GM12891 (cell line): Measurements from ENCODE around the gene MLST8.
"Not testable (repeated sequence)": the region's sequence is repeated elsewhere in the genome, so short reads cannot be mapped to it uniquely, and the experiment has no call there.

Source experiments
- DNase-seq: peaks from one replicate; pipeline ENCODE4 v3.0.0; 2011; ENCODE audit warnings: low spot score; ENCODE audit not compliant: insufficient read length
- FAIRE-seq: peaks from 2 replicates; lab custom pipeline; 2011; peaks lifted over from hg19 to GRCh38; lab: Jason Lieb, UNC
- PAX5 ChIP-seq: IDR thresholded peaks from 2 replicates; pipeline ENCODE4 v1.6.1; 2011; ENCODE audit warnings: low read length, moderate library complexity, mild to moderate bottlenecking; ENCODE audit not compliant: insufficient read depth, severe bottlenecking
- POLR2A ChIP-seq: IDR thresholded peaks from 2 replicates; pipeline ENCODE4 v1.6.1; 2011; ENCODE audit warnings: low read depth, low read length, control low read depth
- POLR2AphosphoS5 ChIP-seq: IDR thresholded peaks from 2 replicates; pipeline ENCODE4 v1.6.1; 2011; ENCODE audit warnings: low read depth, low read length, control low read depth
- POU2F2 ChIP-seq: IDR thresholded peaks from 2 replicates; pipeline ENCODE4 v1.6.1; 2011; ENCODE audit warnings: low read depth, mild to moderate bottlenecking, control low read depth, low read length, moderate library complexity
- SPI1 ChIP-seq: IDR thresholded peaks from 2 replicates; pipeline ENCODE4 v1.6.1; 2011; ENCODE audit warnings: low read depth, low read length, control low read depth
- TAF1 ChIP-seq: IDR thresholded peaks from 2 replicates; pipeline ENCODE4 v1.6.1; 2011; ENCODE audit warnings: low read depth, low read length, control low read depth

MLST8 gene

DNA sequence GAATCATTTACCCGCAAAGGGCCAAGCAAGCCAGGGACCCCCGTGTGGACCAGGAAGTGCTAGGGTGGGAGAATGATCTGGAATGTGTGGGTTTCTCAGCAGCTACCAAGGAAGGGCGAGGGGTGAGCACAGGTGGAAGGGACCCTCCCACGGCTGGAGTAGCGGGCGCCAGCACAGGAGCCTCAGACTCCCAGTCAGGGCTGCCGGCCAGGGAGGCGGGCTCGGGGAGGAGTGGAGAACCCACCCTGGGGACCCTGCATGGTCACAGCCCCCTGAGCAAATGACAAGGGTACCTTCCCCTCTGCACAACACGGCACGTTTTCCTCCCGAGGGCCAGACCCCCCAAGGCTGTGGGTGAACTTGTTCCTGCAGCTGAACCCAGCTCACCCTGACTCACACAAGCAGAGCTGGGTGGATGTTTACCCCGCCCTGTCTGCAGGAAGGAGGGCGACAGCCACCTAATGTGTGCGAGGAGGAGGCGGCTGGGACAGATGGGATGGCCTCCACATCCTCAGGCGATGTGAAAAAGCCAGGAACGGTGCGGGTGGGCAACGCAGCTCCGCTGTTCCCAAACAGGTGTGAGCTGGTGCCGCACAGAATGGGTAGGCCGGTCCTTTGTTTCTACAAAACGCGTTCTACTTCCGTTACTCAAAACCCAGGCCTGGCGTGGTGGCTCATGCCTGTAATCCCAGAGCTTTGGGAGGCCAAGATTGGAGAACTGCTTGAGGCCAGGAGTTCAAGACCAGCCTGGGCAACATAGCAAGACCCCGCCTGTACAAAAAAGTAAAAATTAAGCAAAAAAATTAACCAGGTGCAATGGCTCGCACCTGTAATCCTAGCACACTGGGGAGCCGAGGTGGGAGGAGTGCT, 39.9 kb downstream of the MLST8 start:
- no peak for TF ChIP-seq SPI1
- no peak for TF ChIP-seq TAF1
- no peak for TF ChIP-seq POU2F2
- no peak for DNase-seq

DNA sequence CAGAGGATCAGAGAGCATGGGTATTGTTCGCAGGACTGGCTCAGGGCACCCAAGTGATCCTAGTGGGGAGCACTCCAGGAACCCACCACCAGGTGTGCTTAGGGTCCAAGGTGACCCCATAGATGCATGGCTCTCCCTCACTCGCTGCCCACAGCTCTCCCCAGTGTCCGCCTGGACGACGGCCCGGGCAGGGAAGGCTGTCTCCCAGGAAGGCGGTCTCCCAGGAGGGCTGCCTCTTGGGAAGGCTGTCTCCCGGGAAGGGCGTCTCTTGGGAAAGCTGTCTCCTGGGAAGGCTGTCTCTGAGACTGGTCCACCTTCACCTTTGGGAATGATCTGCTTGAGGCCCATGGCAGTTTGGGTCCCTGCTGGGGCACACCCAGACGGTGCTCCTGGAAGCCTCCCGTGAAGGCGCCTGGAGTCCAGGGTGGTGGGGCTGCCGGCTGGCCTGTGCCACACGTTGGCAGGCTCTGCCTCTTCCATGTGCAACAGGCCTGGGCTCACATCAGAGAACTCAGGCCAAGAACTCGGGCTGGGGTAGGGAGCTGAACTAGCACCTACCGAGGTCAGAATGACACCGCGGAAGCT, 41.1 kb downstream of the MLST8 start:
- no peak for DNase-seq

More for the DNA sequence above, 39.9 kb downstream of the MLST8 start:
- FAIRE-seq = no peak

DNA sequence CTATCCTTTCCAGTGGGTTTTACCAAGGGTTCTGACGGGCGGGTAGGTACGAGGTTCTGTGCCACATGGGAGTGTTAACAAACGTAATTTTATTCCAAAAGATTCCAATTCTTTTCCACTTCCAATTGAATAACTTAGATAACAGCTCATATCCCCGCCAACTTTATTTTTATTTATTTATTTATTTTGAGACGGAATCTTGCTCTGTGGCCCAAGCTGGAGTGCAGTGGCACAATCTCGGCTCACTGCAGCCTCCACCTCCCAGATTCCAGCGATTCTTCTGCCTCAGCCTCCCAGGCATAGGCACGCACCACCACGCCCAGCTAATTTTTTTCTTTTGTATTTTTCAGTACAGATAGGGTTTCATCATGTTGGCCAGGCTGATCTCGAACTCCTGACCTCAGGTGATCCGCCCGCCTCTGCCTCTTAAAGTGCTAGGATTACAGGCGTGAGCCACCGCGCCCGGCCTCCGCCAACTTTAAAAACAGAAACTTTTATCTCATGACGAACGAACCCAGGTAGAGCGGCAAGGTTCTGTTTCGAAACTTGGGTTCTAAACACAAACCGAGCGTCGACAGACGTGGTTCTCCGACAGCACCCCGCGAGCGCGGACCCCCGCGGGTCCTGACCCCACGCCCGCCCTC, 45.5 kb downstream of the MLST8 start:
- no peak for TF ChIP-seq SPI1
- no peak for TF ChIP-seq POU2F2
- no peak for TF ChIP-seq POLR2AphosphoS5
- TF ChIP-seq TAF1 = no peak
- TF ChIP-seq PAX5 = no peak
- no peak for TF ChIP-seq POLR2A
- DNase-seq = no peak
- FAIRE-seq = no peak

More for the DNA sequence above, 41.1 kb downstream of the MLST8 start:
- no peak for FAIRE-seq
- TF ChIP-seq POU2F2 (no peak), POLR2A (no peak), SPI1 (no peak), PAX5 (no peak), POLR2AphosphoS5 (no peak)

DNA sequence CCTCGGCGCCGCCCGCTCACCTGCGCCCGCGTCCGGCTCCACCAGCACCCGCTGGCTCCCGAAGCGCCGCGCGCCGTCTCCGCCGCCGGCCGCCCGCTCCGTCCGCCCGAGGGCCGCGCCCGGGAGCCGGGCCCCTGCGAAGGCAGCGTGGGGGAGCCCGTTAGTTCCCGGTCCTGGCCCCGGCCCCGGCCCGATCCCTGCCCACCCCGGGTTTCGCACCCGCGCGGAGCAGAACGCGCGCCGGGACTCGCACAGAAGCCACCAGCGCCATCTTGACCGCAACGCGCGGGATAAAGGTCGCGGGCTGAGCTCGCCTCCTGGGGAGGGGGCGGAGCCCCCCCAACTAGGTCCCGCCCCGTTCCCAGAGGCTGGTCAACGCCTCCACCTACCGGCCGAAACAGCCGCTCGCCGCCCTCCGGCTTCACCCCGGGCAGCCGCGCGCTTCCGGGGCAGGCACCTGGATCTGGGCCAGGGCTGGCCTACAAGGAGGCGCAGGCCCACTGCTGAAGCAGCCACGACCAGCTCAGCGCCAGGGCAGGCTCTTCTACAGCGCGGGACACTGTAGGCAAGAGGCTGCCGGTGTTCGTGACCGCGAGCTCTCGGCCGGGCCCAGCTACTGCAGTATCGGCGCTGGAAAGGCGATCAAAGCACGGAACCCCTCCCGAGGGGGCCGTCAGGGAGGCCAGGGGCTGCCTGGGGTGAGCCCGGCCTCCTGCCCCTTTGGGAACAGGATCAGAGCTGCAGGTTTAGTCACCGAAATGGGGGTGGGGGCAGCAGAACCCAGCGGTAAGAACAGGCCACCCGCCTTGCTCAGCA, 46.2 kb downstream of the MLST8 start, which contains the start of gene ECI1:
Gene ECI1, minus strand, starts transcription at position 292 of the 816 bp plus-strand sequence. Its CDS starts 21 bp downstream, at position 271.
- TF ChIP-seq POU2F2 = no peak
- no peak for TF ChIP-seq PAX5
- TF ChIP-seq POLR2A = peak; percentile 51; the same call in 1 of the 2 replicates
- TF ChIP-seq SPI1 = no peak
- TF ChIP-seq TAF1 = peak; percentile 87
- peak; percentile 89 for TF ChIP-seq POLR2AphosphoS5
- peak; percentile 99 for DNase-seq
- FAIRE-seq = peak; percentile 98

DNA sequence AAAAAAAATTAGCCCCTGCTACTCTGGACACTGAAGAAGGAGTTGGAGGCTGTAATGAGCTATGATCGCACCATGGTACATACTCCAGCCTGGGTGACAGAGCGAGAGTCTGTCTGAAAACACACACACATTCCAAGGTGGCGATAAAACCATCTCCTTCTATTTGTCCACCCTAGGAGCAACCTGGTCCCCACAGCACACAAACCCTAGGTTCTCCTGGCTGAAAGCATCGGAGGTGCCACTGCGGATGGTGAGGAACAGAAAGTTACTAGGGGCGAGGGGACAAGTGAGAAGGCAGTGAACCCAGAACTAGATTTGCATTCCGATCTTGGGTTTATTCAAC, 47.5 kb downstream of the MLST8 start:
- FAIRE-seq (peak; percentile 72), DNase-seq (no peak)
- TF ChIP-seq TAF1 (no peak), POLR2AphosphoS5 (peak; percentile 3; the same call in 1 of the 2 replicates), PAX5 (no peak), POLR2A (no peak), SPI1 (peak; percentile 47; the same call in 1 of the 2 replicates), POU2F2 (no peak)

DNA sequence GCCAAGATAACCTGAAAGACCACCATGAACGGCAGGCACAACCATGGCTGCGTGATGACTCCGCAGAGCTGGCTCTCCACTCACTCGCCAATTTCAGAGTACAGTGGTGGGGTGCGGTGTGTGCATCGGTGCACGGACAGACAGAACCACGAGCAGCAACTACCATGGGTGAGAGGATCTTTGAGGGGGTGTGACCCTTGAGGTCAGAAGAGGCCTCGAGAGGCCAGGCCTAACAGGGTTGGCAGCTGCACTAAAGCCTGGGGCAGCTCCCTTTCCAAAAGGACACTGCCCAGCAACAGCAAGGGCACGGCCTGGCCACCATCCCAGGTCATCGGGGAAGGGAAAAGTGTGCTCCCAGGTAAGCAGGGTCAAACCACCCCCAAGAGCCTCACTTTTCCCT, 48.0 kb downstream of the MLST8 start:
- no peak for FAIRE-seq
- DNase-seq = no peak
- TF ChIP-seq POLR2A = no peak
- TF ChIP-seq SPI1 = no peak
- no peak for TF ChIP-seq TAF1
- no peak for TF ChIP-seq POU2F2
- no peak for TF ChIP-seq POLR2AphosphoS5
- TF ChIP-seq PAX5 = no peak

DNA sequence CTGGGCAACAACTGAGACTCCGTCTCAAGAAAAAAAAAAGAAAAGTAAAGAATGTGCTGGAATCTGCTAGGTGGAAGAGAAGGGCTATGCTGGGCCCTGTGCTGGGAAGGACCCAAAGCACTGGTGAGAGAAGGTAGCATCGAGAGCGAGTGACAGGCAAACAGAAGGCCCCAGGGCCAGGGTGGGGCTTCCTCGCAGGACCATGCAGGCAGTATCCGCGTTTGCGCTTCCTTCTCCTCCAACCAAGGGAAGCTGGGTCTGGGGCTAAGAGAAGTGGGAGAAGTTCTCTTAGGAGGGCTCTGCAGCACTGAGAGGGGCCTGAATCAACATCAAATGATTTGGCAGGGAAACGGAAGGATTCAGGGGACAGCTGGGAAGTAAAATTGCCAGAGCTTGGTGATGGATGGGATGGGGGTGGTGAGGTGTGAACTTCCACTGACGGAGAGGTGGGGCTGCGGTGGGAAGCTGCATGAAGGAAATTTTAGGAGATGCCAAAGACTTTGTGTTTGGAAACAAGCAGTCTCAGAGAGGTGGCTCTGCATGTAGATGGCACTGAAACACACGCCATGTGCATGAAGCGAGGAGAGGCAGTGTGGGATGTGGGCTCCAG, 51.4 kb downstream of the MLST8 start:
- peak; percentile 7; the same call in 1 of the 2 replicates for TF ChIP-seq POLR2AphosphoS5
- TF ChIP-seq TAF1 = no peak
- FAIRE-seq (no peak), DNase-seq (no peak)

DNA sequence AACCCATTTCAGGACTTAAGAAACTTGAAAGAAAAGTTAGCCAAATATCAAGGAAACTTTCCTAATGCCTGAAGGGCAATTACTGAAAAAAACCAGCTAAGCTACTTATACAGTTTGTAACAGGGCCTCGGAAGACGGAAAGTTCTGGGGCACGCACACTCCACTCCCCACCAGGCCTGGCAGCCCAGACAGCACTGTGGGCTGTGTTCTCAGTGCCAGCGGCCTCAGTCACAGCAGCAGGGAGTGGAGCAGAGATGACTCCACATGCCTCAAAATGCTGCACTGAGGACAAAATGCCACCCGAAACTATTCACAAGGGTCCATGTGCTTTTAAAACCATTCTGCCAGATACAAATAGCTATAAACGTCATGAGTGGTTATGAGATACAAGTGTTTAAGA, 52.5 kb downstream of the MLST8 start:
- DNase-seq (no peak), FAIRE-seq (no peak)
- TF ChIP-seq SPI1 (no peak), PAX5 (no peak), POLR2AphosphoS5 (no peak), POU2F2 (no peak), TAF1 (no peak), POLR2A (no peak)

DNA sequence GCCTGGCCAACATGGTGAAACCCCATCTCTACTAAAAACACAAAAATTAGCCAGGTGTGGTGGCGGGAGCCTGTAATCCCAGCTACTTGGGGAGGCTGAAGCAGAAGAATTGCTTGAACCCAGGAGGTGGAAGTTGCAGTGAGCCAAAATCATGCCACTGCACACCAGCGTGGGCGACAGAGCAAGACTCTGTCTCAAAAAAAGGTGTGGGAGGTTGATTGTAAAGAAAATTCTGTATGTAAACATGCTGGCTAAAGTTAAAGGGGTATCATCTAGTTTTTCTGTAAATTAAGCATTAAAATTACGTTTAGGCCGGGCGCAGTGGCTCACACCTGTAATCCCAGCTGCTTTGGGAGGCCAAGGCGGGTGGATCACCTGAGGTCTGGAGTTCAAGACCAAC, 53.3 kb downstream of the MLST8 start:
- FAIRE-seq, DNase-seq: not testable (repeated sequence)
